Neural cell (in vitro differentiated cells): ENCODE data around the gene TAPBP. TPM values are rescaled to one million over a fixed set of nuclear protein-coding genes. Genes with fewer than 3 reads are reported as not detected.
"Not testable (repeated sequence)": the region's sequence is repeated elsewhere in the genome, so short reads cannot be mapped to it uniquely, and the experiment has no call there.

Experiments used
- H2AFZ ChIP-seq: fragments of 200-600, 300-800 bp; sonication (generic), shearing (Covaris generic); 2 replicates; pipeline ENCODE4 v1.6.0; 2014; ENCODE audit warnings: low read depth, mild to moderate bottlenecking, antibody characterized with exemption, low read length, moderate library complexity
- H3F3A ChIP-seq: fragments of 200-600 bp; shearing (Covaris generic); 2 replicates; pipeline ENCODE4 v1.6.1; 2016; ENCODE audit warnings: mild to moderate bottlenecking, moderate library complexity, mixed read lengths, antibody characterized with exemption, low read length; ENCODE audit not compliant: insufficient read depth, poor library complexity, severe bottlenecking
- H3K27ac ChIP-seq: fragments of 200-600, 300-800 bp; sonication (generic), shearing (Covaris generic); 2 replicates; pipeline ENCODE4 v1.5.1; 2014; ENCODE audit warnings: mild to moderate bottlenecking, low read length, moderate library complexity
- H3K27me3 ChIP-seq: fragments of 300-800, 200-600 bp; sonication (generic), shearing (Covaris generic); 2 replicates; pipeline ENCODE4 v1.6.0; 2014; ENCODE audit warnings: mild to moderate bottlenecking, low read depth, low read length, moderate library complexity; ENCODE audit not compliant: insufficient read depth
- H3K36me3 ChIP-seq: fragments of 300-800, 200-600 bp; sonication (generic), shearing (Covaris generic); 2 replicates; pipeline ENCODE4 v1.5.1; 2014; ENCODE audit warnings: mild to moderate bottlenecking, antibody characterized with exemption, low read length, moderate library complexity; ENCODE audit not compliant: insufficient read depth
- H3K4me2 ChIP-seq: fragments of 300-800, 200-600 bp; sonication (generic), shearing (Covaris generic); 2 replicates; pipeline ENCODE4 v1.6.0; 2014; ENCODE audit warnings: mild to moderate bottlenecking, low read length
- H3K4me3 ChIP-seq: fragments of 300-800, 200-600 bp; sonication (generic), shearing (Covaris generic); 2 replicates; pipeline ENCODE4 v1.5.1; 2014; ENCODE audit warnings: mild to moderate bottlenecking, low read length, moderate library complexity
- H3K79me2 ChIP-seq: fragments of 200-600 bp; shearing (Covaris generic); replicated peaks from 2 replicates; pipeline ENCODE4 v1.6.0; 2014; ENCODE audit warnings: mild to moderate bottlenecking, low read length, moderate library complexity; ENCODE audit not compliant: insufficient read depth
- H3K9ac ChIP-seq: fragments of 300-800, 200-600 bp; sonication (generic), shearing (Covaris generic); 2 replicates; pipeline ENCODE4 v1.6.1; 2016; ENCODE audit warnings: mild to moderate bottlenecking, low read length, mixed read lengths
- H3K9me2 ChIP-seq: fragments of 200-600 bp; shearing (Covaris generic); 2 replicates; pipeline ENCODE4 v1.6.1; 2016; ENCODE audit warnings: mild to moderate bottlenecking, low read length, mixed read lengths; ENCODE audit not compliant: insufficient read depth
- H3K9me3 ChIP-seq: fragments of 200-600, 300-800 bp; sonication (generic), shearing (Covaris generic); 2 replicates; pipeline ENCODE4 v1.6.1; 2016; ENCODE audit warnings: mild to moderate bottlenecking, mixed run types, low read length, moderate library complexity, mixed read lengths
- H4K20me1 ChIP-seq: fragments of 200-600 bp; shearing (Covaris generic); 2 replicates; pipeline ENCODE4 v1.6.1; 2016; ENCODE audit warnings: mild to moderate bottlenecking, mixed run types; ENCODE audit not compliant: insufficient read depth
- EP300 ChIP-seq: fragments of 450-650 bp; conservative IDR thresholded peaks from 2 replicates; pipeline ENCODE4 v1.6.1; 2014; ENCODE audit warnings: antibody characterized with exemption, mild to moderate bottlenecking, moderate library complexity; ENCODE audit not compliant: poor library complexity, severe bottlenecking
- EZH2 ChIP-seq: fragments of 200-600, 300-800 bp; shearing (Covaris generic), sonication (generic); IDR thresholded peaks from 2 replicates; pipeline ENCODE4 v1.6.1; 2014; ENCODE audit warnings: antibody characterized with exemption, low read length, borderline replicate concordance, mild to moderate bottlenecking; ENCODE audit not compliant: insufficient read depth, poor library complexity, severe bottlenecking
- MXI1 ChIP-seq: fragments of 450-650 bp; conservative IDR thresholded peaks from 2 replicates; pipeline ENCODE4 v1.6.1; 2014; ENCODE audit warnings: antibody characterized with exemption, mild to moderate bottlenecking; ENCODE audit not compliant: poor library complexity, severe bottlenecking
- POLR2AphosphoS5 ChIP-seq: IDR thresholded peaks from 2 replicates; pipeline ENCODE4 v1.6.1; 2012
- RAD21 ChIP-seq: fragments of 450-650 bp; conservative IDR thresholded peaks from 2 replicates; pipeline ENCODE4 v1.6.1; 2014; ENCODE audit warnings: antibody characterized with exemption, mild to moderate bottlenecking, moderate library complexity
- SMC3 ChIP-seq: fragments of 450-650 bp; conservative IDR thresholded peaks from 2 replicates; pipeline ENCODE4 v1.6.1; 2014; ENCODE audit warnings: antibody characterized with exemption, mild to moderate bottlenecking, moderate library complexity; ENCODE audit not compliant: poor library complexity
- TAF1 ChIP-seq: IDR thresholded peaks from 2 replicates; pipeline ENCODE4 v1.6.1; 2012; ENCODE audit warnings: low read depth
- polyA minus RNA-seq: library from RNA; depleted of rRNA, polyadenylated mRNA; stranded (reverse); fragments of >200 nt; gene quantifications from 2 replicates; pipeline ENCODE4 v1.2.3, GENCODE V29; 2014
- polyA plus RNA-seq: library from polyadenylated mRNA; depleted of rRNA; stranded (reverse); fragments of >200 nt; gene quantifications from 2 replicates; pipeline ENCODE4 v1.2.3, GENCODE V29; 2014
- TF ChIP-seq, protein P1 (sequence below): IDR thresholded peaks from 2 replicates; pipeline ENCODE4 v1.6.1; 2012; ENCODE audit warnings: borderline replicate concordance
- TF ChIP-seq, protein P2 (sequence below): fragments of 450-650 bp; IDR thresholded peaks from 2 replicates; pipeline ENCODE4 v1.5.1; 2014; ENCODE audit warnings: antibody characterized with exemption, mild to moderate bottlenecking, moderate library complexity; ENCODE audit not compliant: poor library complexity, severe bottlenecking

TAPBP gene
- polyA plus RNA-seq (1.2 and 5.5 TPM in 2 replicates), polyA minus RNA-seq (1.6 and 1.7 TPM in 2 replicates)

DNA sequence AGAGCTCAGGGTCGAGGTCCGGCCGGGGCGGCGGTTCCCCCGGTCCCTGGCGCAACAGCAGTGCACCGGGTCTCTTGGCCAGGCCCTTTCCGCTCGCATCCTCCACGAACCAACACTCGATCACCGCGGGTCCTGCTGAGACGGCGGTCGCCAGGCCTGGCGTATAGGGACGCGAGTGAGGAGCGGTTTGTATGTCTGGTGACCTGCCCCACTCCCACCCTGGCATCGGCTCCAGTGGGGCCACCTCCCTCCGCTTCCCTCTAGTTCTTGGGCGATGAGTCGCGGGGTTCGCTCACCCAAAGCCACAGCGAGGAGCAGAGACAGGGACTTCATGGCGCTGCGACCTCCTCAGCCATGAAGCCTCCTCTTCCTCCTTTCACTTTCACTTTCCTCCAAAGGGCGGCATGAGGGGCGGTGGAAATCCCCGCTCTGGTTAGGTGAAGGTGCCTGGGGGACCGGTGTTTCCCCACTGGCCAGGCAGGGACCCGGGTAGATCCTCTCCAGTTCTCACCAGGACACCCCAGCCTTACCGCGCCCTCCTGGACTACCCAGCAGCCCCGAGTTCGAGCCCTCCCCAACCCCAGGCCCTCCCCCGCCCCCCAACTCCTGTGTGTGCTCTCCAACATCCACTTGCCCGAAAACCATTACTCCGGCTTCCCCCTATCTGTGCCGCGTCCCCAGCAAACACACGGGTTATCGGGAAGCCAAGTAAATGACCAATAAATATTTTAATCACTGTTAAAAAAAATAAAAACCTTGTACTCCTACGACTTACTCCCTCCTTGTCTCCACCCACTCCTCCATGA is at the start of gene TAPBP:
Gene TAPBP (minus strand): TSS at position 370 of the 806 bp plus-strand sequence. CDS start 37 bp downstream, at position 333.
- H3K79me2 ChIP-seq, result no peaks in the 10 kb centered on the region
- peak within 1 kb of the TSS; percentile 52 for H3K9ac ChIP-seq
- peak within 1 kb of the TSS; percentile 31 for H3K27ac ChIP-seq

DNA sequence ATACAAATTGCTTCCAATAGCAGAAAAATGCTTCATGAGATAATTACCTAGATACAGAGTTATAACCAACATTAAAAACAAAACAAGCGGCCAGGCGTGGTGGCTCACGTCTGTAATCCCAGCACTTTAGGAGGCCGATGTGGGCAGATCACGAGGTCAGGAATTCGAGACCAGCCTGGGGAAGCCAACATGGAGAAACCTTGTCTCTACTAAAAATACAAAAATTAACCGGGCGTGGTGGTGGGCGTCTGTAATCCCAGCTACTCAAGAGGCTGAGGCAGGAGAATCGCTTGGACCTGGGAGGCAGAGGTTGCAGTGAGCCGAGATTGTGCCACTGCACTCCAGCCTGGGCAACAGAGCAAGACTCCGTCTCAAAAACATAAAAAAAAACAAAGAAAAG is 49.6 kb upstream of the TAPBP start:
- not testable (repeated sequence) for H3K9me3 ChIP-seq, H3K4me2 ChIP-seq, H3K9ac ChIP-seq, H2AFZ ChIP-seq, H3F3A ChIP-seq, H3K27ac ChIP-seq, H4K20me1 ChIP-seq, H3K27me3 ChIP-seq, H3K79me2 ChIP-seq, H3K4me3 ChIP-seq, H3K9me2 ChIP-seq, H3K36me3 ChIP-seq

More for the DNA sequence above, at the start of gene TAPBP:
- no peak for TF ChIP-seq RAD21
- TF ChIP-seq EP300, result no peak
- TF ChIP-seq, protein P1, sequence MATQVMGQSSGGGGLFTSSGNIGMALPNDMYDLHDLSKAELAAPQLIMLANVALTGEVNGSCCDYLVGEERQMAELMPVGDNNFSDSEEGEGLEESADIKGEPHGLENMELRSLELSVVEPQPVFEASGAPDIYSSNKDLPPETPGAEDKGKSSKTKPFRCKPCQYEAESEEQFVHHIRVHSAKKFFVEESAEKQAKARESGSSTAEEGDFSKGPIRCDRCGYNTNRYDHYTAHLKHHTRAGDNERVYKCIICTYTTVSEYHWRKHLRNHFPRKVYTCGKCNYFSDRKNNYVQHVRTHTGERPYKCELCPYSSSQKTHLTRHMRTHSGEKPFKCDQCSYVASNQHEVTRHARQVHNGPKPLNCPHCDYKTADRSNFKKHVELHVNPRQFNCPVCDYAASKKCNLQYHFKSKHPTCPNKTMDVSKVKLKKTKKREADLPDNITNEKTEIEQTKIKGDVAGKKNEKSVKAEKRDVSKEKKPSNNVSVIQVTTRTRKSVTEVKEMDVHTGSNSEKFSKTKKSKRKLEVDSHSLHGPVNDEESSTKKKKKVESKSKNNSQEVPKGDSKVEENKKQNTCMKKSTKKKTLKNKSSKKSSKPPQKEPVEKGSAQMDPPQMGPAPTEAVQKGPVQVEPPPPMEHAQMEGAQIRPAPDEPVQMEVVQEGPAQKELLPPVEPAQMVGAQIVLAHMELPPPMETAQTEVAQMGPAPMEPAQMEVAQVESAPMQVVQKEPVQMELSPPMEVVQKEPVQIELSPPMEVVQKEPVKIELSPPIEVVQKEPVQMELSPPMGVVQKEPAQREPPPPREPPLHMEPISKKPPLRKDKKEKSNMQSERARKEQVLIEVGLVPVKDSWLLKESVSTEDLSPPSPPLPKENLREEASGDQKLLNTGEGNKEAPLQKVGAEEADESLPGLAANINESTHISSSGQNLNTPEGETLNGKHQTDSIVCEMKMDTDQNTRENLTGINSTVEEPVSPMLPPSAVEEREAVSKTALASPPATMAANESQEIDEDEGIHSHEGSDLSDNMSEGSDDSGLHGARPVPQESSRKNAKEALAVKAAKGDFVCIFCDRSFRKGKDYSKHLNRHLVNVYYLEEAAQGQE, result no peak
- no peak for TF ChIP-seq POLR2AphosphoS5
- TF ChIP-seq TAF1, result no peak
- Histone ChIP-seq H3K9me3 (no peaks in the 10 kb centered on the region), H3K27me3 (peaks cover 25% of the 10 kb centered on the region), H4K20me1 (no peaks in the 10 kb centered on the region), H2AFZ (no peak within 1 kb of the TSS), H3F3A (peaks cover 6% of the 10 kb centered on the region), H3K4me3 (peak within 1 kb of the TSS; percentile 68), H3K36me3 (no peaks in the 10 kb centered on the region), H3K9me2 (no peaks in the 10 kb centered on the region), H3K4me2 (peak within 1 kb of the TSS; percentile 68)

DNA sequence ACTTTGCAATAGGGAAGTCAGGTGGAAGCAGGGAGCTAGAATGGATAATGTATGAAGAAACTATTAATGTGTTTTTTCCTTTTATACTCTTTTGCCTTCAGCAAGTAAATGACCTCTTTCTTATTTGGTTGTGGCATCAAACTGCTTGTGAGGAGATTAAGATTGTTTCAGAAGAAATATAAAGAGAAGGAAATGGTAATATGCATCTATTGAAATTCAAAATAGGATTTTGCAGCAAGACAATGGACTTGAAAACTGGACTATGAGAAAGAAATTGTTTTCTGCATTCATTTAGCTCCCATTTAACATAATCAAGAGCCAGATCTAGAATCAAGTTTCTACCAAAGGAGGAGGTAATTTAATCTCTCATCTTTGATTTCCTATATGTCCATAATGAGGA is 45.5 kb upstream of the TAPBP start:
- Histone ChIP-seq H3K36me3 (no peaks in the 10 kb centered on the region), H3K27ac (no peak overlapping the region), H3K4me3 (no peak overlapping the region), H2AFZ (no peak overlapping the region), H3F3A (no peaks in the 10 kb centered on the region), H3K9me2 (no peaks in the 10 kb centered on the region), H3K27me3 (no peaks in the 10 kb centered on the region), H3K9ac (no peak overlapping the region), H3K9me3 (no peaks in the 10 kb centered on the region), H3K4me2 (no peak overlapping the region), H4K20me1 (no peaks in the 10 kb centered on the region), H3K79me2 (no peaks in the 10 kb centered on the region)
- TF ChIP-seq POLR2AphosphoS5 (no peak), RAD21 (no peak), EP300 (no peak), EZH2 (no peak), MXI1 (no peak), TAF1 (no peak), SMC3 (no peak)
- TF ChIP-seq, protein P2, sequence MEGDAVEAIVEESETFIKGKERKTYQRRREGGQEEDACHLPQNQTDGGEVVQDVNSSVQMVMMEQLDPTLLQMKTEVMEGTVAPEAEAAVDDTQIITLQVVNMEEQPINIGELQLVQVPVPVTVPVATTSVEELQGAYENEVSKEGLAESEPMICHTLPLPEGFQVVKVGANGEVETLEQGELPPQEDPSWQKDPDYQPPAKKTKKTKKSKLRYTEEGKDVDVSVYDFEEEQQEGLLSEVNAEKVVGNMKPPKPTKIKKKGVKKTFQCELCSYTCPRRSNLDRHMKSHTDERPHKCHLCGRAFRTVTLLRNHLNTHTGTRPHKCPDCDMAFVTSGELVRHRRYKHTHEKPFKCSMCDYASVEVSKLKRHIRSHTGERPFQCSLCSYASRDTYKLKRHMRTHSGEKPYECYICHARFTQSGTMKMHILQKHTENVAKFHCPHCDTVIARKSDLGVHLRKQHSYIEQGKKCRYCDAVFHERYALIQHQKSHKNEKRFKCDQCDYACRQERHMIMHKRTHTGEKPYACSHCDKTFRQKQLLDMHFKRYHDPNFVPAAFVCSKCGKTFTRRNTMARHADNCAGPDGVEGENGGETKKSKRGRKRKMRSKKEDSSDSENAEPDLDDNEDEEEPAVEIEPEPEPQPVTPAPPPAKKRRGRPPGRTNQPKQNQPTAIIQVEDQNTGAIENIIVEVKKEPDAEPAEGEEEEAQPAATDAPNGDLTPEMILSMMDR, result no peak
- TF ChIP-seq, protein P1, result no peak
